ENCODE measurements around the gene SFTPB.
"Not testable (repeated sequence)": the region's sequence is repeated elsewhere in the genome, so short reads cannot be mapped to it uniquely, and the experiment has no call there.

SFTPB gene

GRCh38 chr2:85675427-85675826 lies 7.4 kb upstream of the SFTPB start:
- DNase-seq, result no peak

DNA sequence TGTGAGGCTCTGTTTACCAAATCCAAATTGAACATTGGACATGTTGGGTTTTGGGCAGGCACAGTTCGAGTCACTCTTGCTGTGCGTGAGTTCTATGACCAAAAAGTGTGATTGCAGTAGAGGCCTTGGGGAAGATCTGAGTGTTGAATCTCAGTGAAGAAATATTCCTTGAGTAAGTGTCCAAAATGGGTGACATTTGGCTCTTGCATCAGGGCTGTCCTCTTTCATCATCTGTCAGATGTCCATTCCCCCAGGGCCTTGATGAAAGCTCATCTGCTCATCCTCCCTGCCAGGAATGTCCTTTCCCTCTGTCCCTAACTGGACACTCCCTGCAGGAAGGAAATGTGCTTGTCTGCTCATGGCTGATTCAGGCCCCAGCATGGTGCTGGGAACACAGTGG lies 6.4 kb upstream of the SFTPB start:
- no peak for DNase-seq

- no peak for DNase-seq
Measured at GRCh38 chr2:85673716-85674375, 5.8 kb upstream of the SFTPB start.

DNA sequence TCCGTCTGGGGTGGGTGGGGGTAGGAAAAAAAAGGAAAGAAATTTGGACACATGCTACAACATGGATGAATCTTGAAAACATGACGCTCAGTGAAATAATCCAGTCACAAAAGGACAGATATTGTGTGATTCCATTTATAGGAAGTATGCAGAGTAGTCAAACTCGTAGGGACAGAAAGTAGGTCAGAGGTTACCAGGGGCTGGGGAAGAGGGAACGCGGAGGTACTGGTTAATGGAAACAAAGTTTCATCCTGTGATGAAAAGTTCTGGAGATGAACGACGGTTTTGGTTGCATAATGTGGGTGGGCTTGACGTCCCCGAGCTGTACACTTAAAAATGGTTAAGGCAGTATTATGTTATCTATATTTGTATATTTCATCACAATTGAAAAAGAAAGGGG lies 4.5 kb upstream of the SFTPB start:
- DNase-seq, result no peak

DNA sequence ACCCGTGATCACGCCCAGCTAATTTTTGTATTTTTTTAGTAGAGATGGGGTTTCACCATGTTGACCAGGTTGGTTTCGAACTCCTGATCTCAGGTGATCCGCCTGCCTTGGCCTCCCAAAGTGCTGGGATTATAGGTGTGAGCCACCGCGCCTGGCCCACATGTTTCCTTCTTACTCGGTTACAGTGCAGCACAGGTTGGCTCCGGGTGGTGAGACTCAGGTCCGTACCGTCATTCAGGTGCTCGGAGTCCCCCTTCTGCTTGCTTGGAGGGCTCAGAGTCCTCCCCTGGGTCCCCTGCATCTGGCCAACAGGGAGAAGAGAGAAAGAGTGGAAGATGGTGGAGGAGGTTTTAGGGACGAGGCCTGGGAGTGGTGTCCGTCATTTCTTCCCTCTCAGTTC lies 2.4 kb upstream of the SFTPB start:
- DNase-seq, result not testable (repeated sequence)

- no peak for DNase-seq
Measured at GRCh38 chr2:85669549-85669948, 1.6 kb upstream of the SFTPB start.

DNA sequence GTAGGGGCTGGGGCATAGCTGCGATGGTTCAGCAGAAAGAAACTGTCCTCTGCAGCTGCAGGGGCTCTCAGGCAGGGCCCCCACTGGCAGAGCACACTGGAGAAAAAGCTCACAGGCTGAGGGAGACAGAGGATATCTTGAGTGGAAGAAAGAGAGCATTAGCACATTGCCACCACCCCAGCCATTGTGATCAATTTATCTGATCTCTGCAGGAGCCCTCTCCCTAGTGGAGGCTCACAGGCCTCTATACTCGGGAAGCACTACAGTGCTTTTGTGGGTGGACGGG lies 801 bp upstream of the SFTPB start:
- DNase-seq, result no peak

GRCh38 chr2:85667561-85668008 lies 414 bp downstream of the SFTPB start:
- DNase-seq, result no peak

DNA sequence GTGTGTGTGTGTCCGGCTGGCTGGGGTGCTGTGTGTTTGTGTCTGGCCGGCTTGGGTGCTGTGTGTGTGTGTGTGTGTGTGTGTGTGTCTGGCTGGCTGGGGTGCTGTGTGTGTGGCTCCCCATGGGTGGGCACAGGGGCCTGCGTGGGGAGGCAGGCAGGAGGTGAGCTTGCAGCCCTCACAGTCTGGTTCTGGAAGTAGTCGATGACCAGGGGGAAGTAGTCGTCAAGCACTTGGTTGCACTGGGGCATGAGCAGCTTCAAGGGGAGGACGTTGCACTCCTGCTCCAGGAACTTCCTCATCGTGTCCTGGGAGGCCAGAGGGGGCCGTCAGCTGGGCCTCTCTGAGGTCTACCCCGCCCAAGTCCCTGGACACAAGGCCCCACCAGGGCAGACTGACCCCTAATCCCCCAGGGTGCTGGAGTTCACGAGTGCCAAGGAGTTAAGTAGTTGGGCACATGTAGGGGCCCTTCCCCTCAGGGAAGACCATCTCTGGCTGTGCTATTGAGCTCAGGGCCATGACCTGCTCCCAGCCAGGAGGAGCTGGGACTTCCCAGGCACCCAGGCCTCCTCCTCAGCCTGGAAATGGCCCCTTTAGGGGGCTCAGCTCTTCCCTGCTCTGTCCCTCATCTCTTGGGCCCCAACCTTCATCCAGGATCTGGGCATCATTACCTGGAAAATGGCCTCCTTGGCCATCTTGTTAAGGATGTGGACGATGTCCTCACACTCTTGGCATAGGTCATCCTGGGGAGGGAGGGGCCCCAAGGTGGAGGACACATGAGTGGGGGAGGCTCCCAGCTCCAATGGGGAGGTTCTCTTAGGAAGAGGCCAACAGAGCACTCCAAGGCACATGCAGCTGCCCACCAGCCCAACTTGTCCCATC lies 1.3 kb downstream of the SFTPB start:
- DNase-seq, result no peak

GRCh38 chr2:85666016-85666415 lies 2.0 kb downstream of the SFTPB start:
- DNase-seq, result no peak

DNA sequence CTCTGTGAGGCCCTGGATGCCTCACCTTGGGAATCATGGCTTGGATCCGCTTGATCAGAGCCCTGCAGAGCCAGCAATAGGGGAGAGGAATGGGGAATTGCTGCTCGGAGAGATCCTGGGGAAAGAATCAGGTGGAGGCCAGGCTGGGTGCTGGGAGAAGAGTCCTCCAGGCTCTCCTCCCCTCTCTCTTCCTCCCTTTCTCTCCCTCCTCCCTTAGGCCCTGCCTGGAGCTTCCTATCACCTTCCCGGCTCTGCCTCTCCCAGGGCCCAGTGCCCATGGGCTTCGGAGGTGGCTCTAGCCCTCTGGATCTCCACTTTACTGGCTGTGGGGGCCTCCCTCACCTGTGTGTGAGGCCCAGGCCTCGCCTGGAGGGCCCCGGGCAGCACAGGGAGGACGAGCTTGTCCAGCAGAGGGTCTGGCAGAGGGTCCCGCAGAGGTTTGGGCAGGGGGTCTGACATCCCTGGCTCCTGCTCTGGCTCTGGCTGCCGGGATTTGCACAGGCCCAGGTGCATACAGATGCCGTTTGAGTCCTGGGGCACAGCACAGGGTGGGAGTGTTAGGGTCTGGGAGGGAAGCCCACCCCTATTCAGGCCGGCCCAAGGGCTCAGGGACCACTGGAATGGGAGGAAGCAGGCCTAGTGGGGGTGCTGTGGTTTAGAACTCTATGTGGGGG lies 2.6 kb downstream of the SFTPB start:
- no peak for DNase-seq

DNA sequence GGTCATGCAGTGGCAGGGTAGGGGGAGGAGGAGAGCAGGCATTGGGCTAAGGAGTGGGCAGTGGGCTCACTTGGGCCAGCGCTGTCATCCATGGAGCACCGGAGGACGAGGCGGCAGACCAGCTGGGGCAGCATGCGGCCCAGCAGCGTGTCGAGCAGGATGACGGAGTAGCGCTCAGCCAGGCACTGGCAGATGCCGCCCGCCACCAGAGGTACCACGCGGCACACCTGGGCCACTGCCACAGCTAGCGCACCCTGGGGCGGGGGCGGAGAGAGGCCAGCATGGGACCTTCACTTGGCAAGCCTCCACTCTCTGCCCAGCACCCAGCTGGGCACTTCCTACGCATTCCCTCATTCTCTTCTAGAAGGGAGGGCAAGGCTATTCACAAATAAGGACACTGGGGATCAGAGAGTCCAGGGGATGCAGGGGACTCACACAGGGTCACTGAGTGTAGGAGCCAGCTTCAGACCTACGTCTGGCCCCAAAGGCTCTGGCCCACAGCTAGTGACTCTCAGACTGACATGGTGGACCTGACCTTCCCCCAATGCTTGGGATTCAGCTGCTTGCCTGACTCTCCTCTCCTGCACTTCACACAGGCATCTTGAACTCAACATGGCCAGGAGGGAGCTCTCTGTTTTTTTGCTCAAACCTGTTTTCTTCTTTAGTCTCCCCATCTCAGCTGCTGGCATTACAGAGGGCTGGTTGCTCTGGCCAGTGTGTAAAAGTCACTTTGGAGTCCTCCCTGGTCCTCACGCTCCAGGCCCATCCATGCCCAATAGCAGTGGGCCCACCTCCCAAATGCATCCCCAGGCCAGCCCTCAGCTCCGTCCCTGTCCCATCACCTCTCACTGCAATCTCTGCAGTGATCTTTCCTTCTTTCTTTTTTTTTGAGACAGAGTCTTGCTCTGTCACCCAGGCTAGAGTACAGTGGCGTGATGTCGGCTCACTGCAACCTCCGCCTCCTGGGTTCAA lies 4.1 kb downstream of the SFTPB start:
- no peak for DNase-seq

- DNase-seq, result no peak
Measured at GRCh38 chr2:85662899-85663593, 5.0 kb downstream of the SFTPB start.

GRCh38 chr2:85661139-85661858 lies 6.7 kb downstream of the SFTPB start:
- DNase-seq, result no peak

- DNase-seq, result no peak
Measured at GRCh38 chr2:85660725-85661124, 7.3 kb downstream of the SFTPB start.

GRCh38 chr2:85660301-85660700 lies 7.7 kb downstream of the SFTPB start:
- DNase-seq, result not testable (repeated sequence)

DNA sequence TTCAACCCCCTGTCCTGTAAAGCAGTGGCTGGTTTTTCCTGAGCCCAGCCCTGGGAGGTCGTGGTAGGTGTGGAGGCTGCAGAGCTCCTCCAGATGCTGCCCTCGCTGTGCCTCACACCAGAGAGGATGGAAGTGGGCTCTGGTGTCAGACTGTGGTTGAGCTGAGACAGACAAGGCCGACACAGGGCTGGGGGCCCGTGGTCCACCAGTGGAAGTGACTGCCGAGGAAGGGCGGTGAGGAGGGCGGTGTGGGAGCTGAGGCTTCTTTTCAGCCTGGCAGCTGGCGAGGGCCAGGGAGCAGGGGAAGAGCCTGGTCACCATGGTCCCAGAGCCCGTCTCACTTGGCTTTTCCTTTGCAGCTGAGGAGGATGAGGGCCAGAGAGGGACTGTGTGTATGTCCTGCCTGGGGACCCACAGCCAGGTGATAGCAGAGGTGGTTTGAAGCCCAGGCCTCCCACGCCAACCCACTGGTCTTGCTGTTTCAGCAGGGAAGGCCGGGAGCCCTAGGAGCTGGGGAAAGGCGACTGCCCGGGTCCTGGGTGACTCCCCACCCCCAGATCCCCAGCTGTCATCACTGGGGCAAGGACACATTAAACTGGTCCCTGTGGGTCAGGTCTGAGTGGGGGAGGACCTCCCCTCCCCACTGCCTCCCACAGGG lies 8.5 kb downstream of the SFTPB start:
- DNase-seq, result no peak

- not testable (repeated sequence) for DNase-seq
Measured at GRCh38 chr2:85657399-85657798, 10.6 kb downstream of the SFTPB start.

DNA sequence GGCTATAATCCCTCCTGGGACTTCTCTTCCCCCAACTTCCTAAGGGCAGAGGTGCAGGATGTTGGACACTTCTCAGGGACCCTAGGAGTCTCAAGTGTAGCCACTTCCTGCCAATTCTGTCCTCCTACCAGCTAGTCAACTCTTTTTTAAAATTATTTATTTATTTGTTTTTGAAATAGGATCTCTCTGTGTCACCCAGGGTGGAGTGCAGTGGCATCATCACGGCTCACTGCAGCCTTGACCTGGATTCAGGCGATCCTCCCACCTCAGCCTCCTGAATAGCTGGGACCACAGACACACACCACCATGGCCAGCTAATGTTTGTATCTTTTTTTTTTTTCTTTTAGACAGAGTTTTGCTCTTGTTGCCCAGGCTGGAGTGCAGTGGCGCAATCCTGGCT lies 11.5 kb downstream of the SFTPB start:
- no peak for DNase-seq

DNA sequence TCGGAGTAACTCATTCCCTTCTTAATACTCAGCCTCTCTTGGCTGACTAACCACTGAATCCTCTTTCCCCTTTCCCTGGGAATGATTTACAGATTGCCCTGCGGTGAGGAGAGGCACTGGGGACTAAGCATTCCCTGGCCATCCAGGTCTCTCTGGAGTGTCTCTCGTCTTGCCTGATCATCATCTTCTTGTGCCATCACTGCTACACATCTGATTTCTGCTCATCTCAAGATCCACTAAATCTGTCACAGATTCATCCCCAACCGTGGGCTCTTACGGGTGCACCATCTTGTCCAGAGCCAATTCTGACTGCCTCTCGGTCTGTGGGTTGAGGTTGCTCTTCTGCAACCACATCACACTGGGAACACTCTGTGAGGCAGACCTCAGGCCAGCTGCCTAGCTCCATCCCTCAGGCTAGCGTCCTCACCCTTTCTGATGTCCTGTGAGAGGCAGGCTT lies 12.0 kb downstream of the SFTPB start:
- no peak for DNase-seq

GRCh38 chr2:85653996-85654395 lies 14.0 kb downstream of the SFTPB start:
- no peak for DNase-seq
